RPMI8226 (cell line): ENCODE data around the gene PLS3.

Experiments used
- DNase-seq: peaks from one replicate; pipeline ENCODE4 v3.0.0-alpha.2; 2015

PLS3 gene

DNA sequence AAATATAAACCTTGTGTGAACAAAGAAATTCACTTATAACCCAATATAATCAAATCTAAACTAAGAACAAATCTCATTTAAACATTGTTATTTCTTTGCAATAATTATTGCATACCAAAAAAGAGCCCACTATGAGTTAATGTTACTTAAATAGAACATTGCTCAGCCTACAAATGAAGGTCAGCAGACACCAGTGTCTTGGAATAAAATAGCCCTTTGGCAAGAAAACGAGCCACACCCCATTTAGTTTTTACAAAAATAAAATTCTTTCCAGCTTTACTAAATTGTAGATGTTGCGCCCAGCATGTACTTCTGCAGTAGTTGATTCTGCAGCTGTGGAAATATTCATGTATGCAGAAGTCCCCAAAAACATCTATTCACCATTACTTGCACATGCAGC, 12.2 kb downstream of the PLS3 start:
- DNase-seq = no peak

DNA sequence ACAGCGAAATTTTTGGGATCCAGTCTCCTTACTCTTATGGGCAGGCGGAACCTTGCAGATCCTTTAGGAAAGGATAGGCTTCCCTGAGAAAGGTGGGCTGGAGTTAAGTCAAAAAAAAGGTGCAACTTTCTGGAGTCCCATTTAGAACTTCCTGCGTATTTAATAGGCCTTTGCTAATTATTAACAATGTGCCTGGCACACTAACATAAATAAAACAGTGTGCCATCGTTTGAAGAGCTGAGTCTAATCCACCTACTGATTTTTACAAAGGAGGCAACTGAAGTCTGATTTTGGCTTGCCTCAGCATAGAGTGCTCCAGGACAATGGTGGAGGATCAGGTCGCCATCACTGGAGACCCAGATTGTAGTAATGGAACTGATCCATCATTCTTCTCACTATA, 15.7 kb downstream of the PLS3 start:
- no peak for DNase-seq

DNA sequence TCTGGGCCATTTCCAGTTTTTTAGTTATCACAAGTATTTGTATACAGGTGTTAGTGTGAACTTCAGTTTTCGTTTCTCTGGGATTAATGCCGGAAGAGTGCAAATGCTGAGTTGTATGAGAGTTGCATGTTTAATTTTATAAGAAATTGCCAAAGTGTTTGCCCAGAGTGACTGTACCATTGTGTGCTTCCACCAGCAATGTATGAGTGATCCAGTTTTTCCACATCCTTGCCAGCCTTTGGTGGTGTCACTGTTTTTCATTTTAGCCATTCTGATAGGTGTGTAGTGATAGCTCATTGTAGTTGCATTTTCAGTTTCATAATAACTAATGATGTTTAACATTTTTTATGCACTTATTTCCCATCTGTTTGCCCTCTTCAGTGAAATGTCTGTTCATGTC, 18.4 kb downstream of the PLS3 start:
- DNase-seq = no peak

DNA sequence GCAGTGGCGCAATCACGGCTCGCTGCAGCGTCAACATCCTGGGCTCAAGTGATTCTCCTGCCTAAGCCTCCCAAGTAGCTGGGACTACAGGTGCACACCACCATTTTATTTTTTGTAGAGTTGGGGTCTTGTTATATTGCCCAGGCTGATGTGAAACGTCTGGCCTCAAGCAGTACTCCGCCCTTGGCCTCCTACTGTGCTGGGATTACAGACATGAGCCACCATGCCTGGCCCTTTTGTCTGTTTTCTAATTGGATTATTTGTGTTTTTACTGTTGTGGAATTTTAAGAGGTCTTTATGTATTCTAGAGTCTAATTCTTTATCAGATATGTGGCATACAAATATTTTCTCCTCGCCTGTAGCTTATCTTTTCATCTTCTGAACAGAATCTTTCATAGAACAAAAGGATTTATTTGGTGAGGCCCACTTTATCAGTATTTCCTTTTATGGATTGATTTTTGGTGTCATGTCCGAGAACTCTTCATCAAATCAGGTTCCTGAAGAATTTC, 18.9 kb downstream of the PLS3 start:
- no peak for DNase-seq

DNA sequence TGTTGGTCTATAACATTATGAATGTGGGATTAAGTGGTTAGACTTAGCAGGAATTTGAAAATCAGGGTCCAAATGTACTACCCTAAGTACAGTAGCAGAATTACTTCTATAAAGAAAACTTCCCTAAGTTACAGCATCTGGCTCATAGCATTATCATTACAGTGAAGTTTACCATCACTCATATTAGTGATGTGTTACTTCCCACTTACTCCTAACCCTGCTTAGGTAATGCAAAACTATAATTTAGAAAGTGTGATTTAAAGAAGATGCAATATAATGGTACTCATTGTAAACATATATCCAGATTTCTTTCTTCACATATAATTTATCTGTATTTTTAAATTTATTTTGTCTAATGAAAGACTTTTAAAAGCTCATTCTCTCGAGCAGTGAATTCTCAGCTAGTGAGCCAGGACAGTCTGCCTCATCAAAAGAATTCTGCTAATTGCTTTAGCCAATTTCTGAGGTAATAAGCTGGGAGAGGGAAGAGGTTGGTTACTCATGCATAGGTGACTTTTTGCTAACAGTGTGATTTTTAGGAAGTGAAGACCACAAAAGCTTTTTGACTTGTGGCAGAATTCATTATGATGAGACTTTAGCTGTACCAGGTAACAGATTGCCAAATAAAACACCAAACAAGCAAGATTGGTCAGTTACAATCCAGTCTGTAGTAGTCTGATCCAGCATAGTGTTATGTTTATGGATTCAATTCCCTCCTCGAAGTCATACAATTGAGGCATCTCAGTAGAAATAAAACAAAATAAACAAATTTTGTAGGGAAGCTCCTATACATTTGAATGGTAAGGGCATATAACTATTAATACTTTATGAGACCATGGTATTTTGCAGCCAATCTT, 21.0 kb downstream of the PLS3 start:
- no peak for DNase-seq

DNA sequence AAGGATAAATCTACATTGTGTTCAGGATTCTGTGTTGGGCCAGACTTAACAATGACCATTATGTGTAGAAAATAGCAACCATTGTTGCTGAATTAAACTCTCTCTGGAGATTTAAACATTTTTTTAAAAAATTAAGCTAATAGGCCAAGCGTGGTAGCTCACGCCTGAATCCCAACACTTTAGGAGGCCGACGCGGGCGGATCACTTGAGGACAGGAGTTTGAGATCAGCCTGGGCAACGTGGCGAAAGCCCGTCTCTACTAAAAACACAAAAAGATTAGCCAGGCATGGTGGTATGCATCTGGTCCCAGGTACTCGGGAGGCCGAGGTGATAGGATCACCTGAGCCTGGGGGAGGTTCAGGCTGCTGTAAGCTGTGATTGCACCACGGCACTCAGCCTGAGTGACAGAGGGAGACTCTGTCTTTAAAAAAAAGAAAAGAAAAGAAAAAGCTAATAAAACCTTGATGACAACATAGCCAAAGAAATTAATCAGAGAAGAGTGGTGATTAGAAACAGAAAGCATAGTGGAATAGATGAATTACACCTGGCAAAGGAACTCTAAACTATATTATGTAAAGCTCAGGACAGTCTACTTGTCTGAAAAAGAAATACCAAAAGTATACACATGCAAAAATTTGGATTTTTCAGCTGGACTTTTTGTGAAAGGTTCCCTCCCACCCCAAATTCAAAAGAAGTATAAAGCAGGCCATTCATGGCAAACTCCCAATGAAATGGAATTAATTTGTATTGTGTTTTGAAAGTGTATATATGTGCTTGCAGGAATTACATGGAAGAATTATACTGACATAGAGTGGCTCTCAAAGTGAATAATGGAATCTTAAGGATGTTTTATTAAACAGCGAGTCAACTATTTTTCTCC, 21.9 kb downstream of the PLS3 start:
- no peak for DNase-seq

DNA sequence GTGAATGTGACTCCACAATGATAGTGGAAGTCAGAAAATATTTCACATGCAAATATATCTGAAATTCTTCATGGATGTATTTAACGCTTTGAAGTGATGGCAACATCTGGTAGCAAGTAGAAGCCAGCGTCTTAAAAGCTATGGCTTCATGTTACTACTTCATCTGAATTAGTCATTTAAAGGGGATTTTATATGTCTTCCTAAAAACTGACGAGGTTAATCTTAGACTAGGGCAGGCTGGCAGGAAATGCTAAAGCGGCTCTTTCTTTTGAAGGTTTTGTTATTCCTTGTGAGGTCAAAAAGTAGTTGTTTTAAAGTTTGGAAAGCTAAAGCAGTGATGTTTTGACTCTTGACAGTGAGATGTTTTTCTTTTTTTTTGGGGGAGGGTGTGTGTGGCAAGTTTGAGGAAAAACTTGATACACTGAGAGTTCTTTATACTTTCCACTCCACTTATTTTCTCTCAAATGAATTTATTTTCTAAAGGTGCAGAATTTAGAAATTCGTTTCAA, 22.6 kb downstream of the PLS3 start:
- DNase-seq = no peak

DNA sequence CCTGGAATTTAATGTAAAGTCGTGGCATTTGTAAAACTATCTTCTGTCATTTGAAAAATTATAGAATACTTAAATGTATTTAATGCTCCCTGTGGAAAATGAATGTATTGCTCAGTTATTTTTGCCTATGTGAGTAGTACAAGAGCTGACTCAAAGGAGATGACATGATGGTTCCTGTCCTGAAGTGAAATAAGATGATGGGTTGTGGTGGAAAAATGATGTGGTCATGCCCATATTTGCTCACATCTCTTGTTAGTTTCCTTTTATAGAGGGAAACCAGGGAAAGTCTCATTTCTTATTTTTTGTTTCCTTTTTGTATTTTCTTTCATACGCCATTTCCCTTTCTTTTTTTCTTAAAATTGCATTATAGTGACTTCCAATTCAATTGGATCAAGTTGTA, 23.7 kb downstream of the PLS3 start:
- no peak for DNase-seq

DNA sequence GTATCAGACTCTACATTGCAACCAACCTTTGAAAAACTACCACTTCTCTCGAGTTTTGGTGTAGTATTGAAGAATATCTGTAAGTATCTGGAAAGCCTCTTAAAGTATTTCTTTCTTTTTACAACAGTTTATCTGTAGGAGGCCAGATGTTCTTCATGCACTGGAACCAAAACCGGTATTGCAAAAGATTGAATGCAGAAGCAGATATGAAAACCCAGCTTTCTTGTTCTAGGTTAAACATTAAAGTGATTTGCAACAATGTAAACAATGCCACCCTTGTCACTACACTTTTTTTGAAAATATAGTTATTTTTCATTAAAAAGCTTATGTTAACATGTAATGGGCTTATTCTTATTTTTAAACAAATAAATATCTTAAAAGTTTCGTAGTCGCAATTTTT, 27.2 kb downstream of the PLS3 start:
- no peak for DNase-seq

DNA sequence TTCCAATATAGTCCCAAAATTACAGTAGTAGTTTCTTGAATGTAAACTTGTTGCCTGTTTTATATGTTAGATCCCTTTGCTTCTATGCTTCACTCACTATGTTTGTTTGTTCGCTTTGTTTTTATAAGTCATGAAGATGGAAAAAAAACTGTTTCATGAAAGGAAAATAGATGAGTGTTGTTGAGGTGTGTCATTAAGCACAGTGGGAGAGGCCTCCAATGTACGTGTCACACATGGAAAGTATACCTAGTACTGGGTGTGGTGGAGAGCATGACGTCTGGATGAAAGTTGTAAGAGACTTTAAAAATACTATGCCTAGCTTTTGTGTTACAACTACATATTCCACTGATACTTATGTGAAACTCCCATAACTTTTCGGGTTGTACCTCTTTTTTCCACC, 28.4 kb downstream of the PLS3 start:
- DNase-seq = no peak

DNA sequence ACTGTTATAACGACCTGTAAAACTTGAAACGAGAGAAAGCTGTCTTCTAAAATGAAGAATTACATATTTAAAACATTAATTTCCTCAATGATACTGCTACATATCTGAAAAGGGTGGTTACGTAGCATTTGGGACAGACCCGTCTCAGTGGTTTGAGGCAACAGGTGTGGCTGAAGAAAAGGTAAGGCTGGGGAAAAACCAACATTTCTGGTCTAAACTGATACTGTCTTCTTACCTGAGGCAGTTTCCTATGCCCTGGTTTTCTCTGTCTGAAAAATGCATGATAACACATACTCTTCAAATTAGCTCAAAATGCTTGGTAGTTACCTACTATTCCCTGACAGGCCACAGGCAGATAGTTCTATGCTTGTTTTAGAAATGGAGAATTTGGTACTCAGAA, 30.4 kb downstream of the PLS3 start:
- DNase-seq = no peak

DNA sequence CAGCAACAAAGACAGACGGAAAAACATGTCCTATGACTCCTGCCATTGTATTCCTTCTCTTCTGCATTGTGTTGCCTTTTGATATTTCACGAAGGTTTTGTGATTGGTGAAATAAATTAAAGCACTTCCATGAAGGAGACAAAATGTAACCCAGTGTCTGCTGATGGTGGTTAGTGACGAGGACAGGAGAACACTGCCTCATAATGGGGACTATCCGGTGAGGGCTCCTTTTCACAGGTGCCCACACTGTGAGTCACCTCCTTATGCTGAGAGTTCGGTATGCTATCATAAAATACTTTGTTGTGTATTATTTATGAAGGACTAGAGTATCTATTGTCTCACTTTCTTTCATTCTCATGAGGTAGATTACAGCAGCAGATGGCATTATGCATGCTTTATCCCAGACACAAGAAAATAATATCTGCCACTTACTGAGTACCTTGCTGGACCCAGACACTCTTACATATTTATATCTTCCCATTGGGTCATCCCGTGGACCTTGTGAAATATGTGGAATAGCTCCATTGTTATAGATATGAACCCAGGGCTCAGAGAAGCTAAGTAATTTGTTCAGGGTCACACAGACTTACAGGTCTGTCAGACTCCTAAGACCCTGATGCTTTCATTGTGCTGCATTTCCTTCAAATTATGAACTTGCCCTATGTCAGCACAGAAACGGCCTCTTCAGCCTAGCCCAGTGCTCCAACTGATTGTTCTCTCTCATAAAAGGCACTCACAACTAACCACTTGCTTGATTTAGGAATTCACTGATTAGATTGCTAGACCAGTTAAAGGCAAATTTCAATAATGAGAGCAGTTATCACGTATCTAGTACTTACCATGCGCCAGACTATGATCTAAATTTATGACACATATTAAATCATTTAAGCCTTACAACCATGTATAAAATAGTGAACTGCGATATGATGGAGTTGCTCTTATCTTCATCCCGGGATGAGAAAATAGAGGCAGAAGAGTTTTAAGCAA, 31.2 kb downstream of the PLS3 start:
- no peak for DNase-seq

DNA sequence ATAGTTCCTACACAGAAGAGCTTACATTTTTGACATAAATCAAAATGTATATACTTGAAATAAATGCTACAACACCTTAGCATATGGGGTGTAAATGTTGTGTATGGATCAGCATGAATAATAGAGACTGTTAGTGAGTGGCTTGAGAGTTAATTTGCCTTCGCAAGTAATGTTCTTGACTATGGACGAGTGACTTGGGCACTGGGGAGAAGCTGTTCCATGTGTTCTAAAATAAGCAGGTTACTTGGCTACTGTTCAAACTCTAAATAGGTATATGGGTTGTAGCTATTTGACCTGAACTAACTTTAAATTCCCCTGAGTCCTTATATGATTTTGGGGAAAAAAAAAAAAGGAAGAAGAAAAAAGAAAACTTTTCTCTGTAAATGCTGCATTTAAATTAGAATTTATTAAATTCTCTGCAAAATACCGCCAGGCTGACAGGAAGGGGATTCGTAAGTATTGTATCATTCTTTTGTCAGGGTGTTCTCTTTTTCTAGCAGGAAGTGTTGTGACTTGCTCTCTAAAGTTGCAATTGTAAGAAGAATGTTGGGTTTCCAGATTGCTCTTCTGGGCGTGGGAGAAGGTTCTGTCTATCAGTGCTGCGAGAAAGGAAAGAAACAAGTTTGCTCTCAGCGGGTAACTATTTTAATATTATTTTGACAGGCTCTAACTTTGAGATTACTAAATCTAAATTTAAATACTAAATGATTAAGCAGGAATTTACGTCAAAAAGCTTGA, 32.2 kb downstream of the PLS3 start:
- no peak for DNase-seq

DNA sequence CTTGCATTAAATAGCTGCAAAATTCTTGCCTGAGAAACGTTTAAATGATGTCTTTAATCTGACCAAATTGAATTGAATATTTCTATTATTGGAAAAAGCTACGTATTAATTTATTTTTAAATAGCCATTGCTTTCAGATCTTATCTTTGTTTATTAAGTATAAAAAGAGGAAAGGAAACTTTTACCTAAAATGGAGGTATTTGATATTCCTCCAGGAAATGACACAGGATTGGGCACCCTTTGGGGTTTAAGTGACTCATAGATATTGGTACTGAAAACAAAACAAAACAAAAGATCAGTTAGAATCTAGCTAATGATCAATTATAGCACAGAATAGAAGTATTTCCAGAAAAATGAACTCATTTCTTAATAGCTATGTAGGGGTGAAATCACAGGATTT, 34.1 kb downstream of the PLS3 start:
- no peak for DNase-seq

DNA sequence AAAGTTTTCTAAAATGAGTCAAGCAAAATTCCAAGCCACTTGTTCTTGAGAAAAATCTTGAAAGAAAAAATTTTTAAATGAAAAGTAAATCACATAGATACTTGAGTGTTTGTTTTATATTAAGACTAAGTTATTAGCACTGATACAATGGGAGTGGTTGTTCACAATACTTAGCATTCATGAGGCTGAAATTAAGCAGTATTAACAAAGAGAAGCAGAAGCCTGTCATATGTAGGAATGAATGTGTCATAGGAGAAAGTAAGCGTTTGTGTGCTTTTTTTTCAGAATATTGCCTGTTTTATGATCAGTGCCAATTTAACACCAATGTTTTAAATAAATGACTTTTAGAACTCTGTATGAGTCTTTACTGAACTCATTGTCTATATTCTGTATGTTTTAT, 37.6 kb downstream of the PLS3 start:
- DNase-seq = no peak

DNA sequence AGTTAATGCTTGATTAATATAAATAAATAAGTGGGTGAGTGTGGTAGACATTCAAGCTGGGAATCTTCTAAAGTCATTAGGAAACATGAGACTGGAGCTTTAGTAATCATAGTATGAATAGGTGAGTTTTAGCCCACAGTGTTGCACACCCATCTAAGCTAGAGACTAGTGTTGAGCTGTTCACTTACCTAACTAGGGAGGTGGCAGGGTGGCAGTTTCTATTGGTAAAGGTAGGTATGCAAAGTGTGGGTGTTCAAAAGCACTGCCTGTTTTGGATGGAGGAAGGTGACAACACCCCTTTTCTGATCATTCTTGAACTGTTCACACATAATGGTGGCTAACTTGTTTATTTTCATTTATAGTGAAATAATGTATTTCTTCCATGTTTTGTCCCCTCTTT, 41.3 kb downstream of the PLS3 start:
- DNase-seq = no peak

DNA sequence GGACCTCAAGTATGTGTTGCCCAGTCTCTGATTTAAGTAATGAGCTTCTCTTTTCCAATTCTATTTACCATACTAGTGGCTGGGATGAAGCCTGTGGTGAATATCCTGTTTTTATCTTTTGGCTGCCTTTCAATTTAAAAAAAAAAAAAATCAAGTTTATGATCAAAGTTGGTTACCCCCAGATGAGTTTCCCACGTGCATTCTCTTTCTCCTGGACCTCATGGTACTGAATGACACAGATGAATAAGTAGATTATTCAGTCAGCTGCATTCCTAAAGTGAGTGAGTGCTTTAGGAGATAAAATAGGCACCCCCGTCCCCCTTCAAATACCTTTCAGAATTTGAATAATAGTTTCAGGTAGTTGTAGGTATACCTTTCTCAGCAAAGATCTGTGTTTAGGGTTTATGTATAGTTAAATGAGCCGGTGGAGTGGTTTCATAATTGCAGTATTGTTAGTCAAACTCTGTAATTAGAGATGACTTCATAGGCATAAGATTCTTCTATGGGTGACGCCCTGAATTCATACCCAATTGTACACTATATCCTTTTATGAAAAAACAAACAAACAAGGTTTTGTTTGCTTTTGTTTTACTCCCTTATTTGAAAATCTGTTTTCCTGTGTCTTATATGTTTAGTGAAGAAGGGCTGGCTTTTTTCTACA, 41.9 kb downstream of the PLS3 start:
- DNase-seq = no peak

DNA sequence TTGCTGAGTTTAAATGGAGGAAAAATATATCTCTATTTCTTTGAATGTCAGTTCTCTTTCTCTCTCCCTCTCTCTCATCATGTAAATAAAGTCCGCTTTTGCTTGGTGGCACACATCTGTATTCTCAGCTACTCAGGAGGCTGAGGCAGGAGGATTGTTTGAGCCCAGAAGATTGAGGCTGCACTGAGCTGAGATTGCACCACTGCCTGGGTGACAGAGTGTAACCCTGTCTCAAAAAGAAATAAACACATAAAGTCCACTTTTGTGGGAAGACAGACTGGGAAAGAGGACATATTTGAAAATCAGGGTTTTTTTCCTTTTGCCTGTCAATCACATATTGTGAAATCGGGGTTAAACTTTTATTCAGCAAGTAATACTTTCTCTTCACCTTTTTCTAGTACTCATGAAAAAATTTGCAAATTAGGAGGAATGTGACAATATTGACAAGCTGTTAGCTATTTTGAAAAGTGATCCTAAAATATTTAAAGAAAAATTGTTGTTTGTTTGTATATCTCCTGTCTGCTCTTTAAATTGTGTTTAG, 42.6 kb downstream of the PLS3 start:
- no peak for DNase-seq

DNA sequence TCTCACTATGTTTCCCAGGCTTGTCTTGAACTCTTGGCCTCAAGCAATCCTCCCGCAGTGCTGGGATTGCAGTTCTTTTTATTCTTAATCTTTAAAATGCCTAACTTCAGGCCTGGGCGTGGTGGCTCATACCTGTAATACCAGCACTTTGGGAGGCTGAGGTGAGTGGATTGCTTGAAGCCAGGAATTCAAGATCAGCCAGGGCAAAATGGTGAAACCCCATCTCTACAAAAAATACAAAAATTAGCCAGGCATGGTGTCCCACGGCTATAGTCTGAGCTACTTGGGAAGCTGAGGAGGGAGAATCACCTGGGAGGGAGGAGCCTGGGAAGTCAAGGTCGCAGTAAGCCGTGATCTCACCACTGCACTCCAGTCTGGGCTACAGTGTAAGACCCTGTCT, 45.9 kb downstream of the PLS3 start:
- no peak for DNase-seq

DNA sequence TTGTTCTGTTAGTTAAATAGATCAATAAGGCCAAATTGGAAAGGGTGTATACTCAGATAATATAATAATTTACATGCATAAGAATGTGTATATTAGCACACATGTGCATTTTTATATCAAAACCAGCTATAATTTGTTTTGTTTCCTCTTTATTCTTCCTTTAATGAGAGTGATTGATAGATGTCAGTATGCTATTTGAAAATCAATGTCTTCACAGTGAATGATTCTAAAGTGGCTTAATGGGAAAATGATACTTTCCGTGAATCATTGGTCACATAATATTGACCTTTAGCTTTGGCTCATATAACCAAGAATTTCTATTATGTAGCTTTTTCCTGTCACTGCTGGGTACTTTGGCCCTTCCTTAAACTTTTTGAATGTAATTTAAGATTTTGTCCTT, 48.6 kb downstream of the PLS3 start:
- DNase-seq = no peak
